Measurements from ENCODE around the gene ALOX5.
"Not testable (repeated sequence)": the region's sequence is repeated elsewhere in the genome, so short reads cannot be mapped to it uniquely, and the experiment has no call there.

ALOX5 gene

GRCh38 chr10:45375101-45375500 lies 1.1 kb downstream of the ALOX5 start:
- DNase-seq, result no peak

GRCh38 chr10:45375716-45376231 lies 1.8 kb downstream of the ALOX5 start:
- DNase-seq, result no peak

GRCh38 chr10:45376371-45376801 lies 2.4 kb downstream of the ALOX5 start:
- DNase-seq, result no peak

- no peak for DNase-seq
These were observed 3.3 kb downstream of the ALOX5 start for GRCh38 chr10:45377321-45377720.

GRCh38 chr10:45377858-45378257 lies 3.8 kb downstream of the ALOX5 start:
- no peak for DNase-seq

- DNase-seq, result no peak
These were observed 5.1 kb downstream of the ALOX5 start for GRCh38 chr10:45378914-45379726.

GRCh38 chr10:45379891-45380540 lies 6.0 kb downstream of the ALOX5 start:
- no peak for DNase-seq

- no peak for DNase-seq
These were observed 7.0 kb downstream of the ALOX5 start for GRCh38 chr10:45380903-45381620.

- no peak for DNase-seq
These were observed 8.6 kb downstream of the ALOX5 start for GRCh38 chr10:45382591-45382990.

- no peak for DNase-seq
These were observed 9.8 kb downstream of the ALOX5 start for GRCh38 chr10:45383682-45384330.

GRCh38 chr10:45386657-45387056 lies 12.6 kb downstream of the ALOX5 start:
- no peak for DNase-seq

- no peak for DNase-seq
These were observed 13.3 kb downstream of the ALOX5 start for GRCh38 chr10:45387096-45387893.

- DNase-seq, result not testable (repeated sequence)
These were observed 15.7 kb downstream of the ALOX5 start for GRCh38 chr10:45389671-45390070.

GRCh38 chr10:45391636-45392035 lies 17.6 kb downstream of the ALOX5 start:
- not testable (repeated sequence) for DNase-seq

GRCh38 chr10:45395554-45395953 lies 21.5 kb downstream of the ALOX5 start:
- DNase-seq, result no peak

GRCh38 chr10:45398595-45398994 lies 24.6 kb downstream of the ALOX5 start:
- no peak for DNase-seq

GRCh38 chr10:45399113-45399512 lies 25.1 kb downstream of the ALOX5 start:
- no peak for DNase-seq

- DNase-seq, result no peak
These were observed 29.1 kb downstream of the ALOX5 start for GRCh38 chr10:45403151-45403550.

GRCh38 chr10:45404087-45404769 lies 30.2 kb downstream of the ALOX5 start:
- DNase-seq, result peak in 1 of 2 donors; percentile 30

GRCh38 chr10:45404770-45405120 lies 30.7 kb downstream of the ALOX5 start:
- no peak for DNase-seq

GRCh38 chr10:45407542-45407941 lies 33.5 kb downstream of the ALOX5 start:
- DNase-seq, result no peak

Measured in hippocampal formation (tissue), 2 donors.